ENCODE measurements around the gene RHBDL3. TPM values are rescaled to one million over a fixed set of nuclear protein-coding genes. Genes with fewer than 3 reads are reported as not detected.
A peak's percentile ranks its signal among the peaks of the same experiment; 100 is the strongest.

Gene RHBDL3
- total and polyA plus RNA-seq, 2 experiments from 2014 or later: 0.28 to 0.70 TPM

DNA sequence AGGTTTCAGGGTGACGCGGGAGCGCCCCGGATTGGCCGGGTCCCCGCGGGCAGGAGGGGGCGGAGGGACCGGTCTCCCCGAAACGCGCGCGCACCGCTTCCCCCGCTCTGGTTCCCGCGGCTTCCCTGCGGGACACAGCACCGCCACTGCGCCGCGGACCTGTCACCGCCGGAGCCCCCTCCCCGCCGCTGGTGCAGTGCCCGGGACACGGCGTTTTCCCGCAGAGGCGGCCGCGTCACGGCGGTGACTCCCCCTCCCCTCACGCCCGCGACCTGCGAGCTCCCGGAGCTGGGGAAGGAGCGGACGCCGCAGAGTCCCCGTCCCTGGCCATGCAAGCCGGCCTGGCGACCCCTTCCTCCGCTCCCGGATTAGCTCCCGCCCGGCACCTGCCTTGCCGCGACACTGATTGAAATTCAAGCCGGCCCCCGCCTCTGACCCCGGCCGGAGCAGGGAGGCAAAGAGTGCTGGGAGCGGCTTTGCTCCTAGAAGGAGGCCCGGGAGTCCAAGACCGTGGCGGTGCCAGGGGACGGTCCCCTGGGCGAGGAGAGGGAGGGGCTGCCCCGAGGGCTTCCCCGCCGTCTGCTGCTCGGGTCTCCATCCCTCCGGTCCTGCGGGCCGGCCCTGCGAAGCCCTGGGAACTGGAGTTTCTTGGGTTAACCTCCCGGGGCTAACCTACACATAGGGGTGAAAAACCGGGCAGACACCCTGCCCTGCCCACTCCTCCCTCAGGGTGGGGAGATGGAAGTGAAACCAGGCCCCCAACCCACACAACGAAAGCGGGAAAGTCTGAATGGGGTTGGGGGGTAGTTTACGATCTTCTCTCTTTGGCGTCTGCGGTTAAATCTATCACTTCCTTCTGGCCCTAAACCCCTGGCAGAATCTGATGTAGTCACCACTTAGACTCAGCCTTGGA lies 1.0 kb downstream of the RHBDL3 start:
- Histone ChIP-seq H3K9me2 (replicated peaks; ENCODE audit: insufficient read depth) (no peaks in the 10 kb centered on the region), H3K4me1 (ENCODE audit: insufficient read depth) (peaks cover 8% of the 10 kb centered on the region), H3K4me3 (peak overlapping the region; percentile 52), H3K27me3 (peaks cover 88% of the 10 kb centered on the region), H2AFZ (peak overlapping the region; percentile 35), H3K36me3 (replicated peaks; ENCODE audit: insufficient read depth, low read depth) (no peaks in the 10 kb centered on the region), H3K79me2 (no peaks in the 10 kb centered on the region), H3K27ac (no peak overlapping the region), H4K20me1 (ENCODE audit: insufficient read depth, poor library complexity, severe bottlenecking) (no peaks in the 10 kb centered on the region), H3K9me3 (ENCODE audit: low read depth) (no peaks in the 10 kb centered on the region), H3K4me2 (peak overlapping the region; percentile 98)
- DNase-seq (ENCODE audit: low spot score): no peak
- TF ChIP-seq EZH2phosphoT487 (IDR thresholded peaks at IDR 0.05; ENCODE audit: low read depth, severe bottlenecking, unreplicated experiment) (no peak), EZH2 (IDR thresholded peaks at IDR 0.05; ENCODE audit: borderline replicate concordance) (peak; percentile 96)
- TF ChIP-seq, protein P1, sequence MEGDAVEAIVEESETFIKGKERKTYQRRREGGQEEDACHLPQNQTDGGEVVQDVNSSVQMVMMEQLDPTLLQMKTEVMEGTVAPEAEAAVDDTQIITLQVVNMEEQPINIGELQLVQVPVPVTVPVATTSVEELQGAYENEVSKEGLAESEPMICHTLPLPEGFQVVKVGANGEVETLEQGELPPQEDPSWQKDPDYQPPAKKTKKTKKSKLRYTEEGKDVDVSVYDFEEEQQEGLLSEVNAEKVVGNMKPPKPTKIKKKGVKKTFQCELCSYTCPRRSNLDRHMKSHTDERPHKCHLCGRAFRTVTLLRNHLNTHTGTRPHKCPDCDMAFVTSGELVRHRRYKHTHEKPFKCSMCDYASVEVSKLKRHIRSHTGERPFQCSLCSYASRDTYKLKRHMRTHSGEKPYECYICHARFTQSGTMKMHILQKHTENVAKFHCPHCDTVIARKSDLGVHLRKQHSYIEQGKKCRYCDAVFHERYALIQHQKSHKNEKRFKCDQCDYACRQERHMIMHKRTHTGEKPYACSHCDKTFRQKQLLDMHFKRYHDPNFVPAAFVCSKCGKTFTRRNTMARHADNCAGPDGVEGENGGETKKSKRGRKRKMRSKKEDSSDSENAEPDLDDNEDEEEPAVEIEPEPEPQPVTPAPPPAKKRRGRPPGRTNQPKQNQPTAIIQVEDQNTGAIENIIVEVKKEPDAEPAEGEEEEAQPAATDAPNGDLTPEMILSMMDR (IDR thresholded peaks at IDR 0.05; ENCODE audit: poor library complexity): no peak
- WGBS (ENCODE audit: low lambda C conversion rate, missing lambda C conversion rate): 2% methylated on average over 64 of the region's 78 CpGs

DNA sequence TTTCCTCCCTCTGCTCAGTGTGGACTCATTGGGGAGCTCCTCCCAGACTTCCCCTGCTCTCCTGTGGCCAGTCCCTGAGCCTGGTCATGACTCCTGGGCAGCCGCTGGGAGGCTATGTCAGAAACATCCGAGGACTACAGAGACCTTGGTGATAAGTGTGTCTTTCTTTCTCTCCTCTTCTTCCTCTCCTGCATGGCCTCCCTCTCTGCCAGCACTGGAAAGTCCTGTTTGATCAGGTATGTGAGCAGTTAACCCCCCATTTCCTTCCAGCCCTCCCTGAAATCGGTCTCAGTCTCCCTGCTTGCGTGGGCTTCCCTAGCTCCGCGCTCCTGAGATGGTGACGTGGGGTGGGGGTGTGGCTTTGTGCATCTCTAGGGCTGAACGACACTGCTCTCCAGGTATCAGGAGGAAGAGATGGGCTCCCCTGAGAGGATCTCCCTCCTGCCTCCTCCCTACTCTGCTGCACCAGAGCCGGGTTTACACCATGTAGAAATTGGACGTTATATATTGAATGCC lies 2.1 kb downstream of the RHBDL3 start:
- Histone ChIP-seq H3K4me2 (peak overlapping the region; percentile 98), H3K79me2 (no peaks in the 10 kb centered on the region), H3K36me3 (replicated peaks; ENCODE audit: insufficient read depth, low read depth) (no peaks in the 10 kb centered on the region), H3K27ac (no peak overlapping the region), H3K27me3 (peaks cover 83% of the 10 kb centered on the region), H3K4me1 (ENCODE audit: insufficient read depth) (peaks cover 8% of the 10 kb centered on the region), H3K4me3 (no peak overlapping the region), H2AFZ (no peak overlapping the region), H3K9me3 (ENCODE audit: low read depth) (no peaks in the 10 kb centered on the region), H4K20me1 (ENCODE audit: insufficient read depth, poor library complexity, severe bottlenecking) (no peaks in the 10 kb centered on the region), H3K9me2 (replicated peaks; ENCODE audit: insufficient read depth) (no peaks in the 10 kb centered on the region)
- 10% methylated on average over 10 of the region's 10 CpGs for WGBS (ENCODE audit: low lambda C conversion rate, missing lambda C conversion rate)
- no peak for DNase-seq (ENCODE audit: low spot score)
- TF ChIP-seq, protein P1 (IDR thresholded peaks at IDR 0.05; ENCODE audit: poor library complexity): no peak
- TF ChIP-seq EZH2phosphoT487 (IDR thresholded peaks at IDR 0.05; ENCODE audit: low read depth, severe bottlenecking, unreplicated experiment) (no peak), EZH2 (IDR thresholded peaks at IDR 0.05; ENCODE audit: borderline replicate concordance) (no peak)

DNA sequence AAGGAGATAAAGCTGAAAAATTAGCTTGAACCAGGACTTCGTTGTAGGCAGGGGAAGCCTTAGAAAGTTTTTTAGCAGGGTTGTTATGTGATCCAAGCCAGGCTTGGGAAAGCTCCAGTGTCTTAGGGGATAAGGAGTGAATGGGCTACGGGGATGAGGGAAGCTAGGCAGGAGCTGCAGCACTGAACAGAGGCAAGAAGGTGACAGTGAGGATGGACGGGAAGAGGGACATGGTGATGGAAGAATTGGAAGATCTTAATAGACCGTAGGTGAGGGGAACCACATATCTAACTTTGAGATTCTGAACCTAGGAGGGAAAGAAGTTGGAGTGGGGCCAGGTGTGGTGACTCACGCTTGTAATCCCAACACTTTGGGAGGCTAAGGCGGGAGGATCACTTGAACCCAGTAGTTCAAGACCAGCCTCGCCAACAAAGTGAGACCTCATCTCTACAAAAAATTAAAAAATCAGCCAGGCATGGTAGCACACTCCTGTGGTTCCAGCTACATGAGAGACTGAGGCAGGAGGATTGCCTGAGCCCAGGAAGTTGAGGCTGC lies 3.2 kb downstream of the RHBDL3 start:
- H2AFZ ChIP-seq: no peak overlapping the region
- peaks cover 78% of the 10 kb centered on the region for H3K27me3 ChIP-seq
- no peaks in the 10 kb centered on the region for H4K20me1 ChIP-seq (ENCODE audit: insufficient read depth, poor library complexity, severe bottlenecking)
- no peak overlapping the region for H3K4me2 ChIP-seq
- H3K36me3 ChIP-seq (replicated peaks; ENCODE audit: insufficient read depth, low read depth): no peaks in the 10 kb centered on the region
- no peaks in the 10 kb centered on the region for H3K79me2 ChIP-seq
- 82% methylated on average over 7 of the region's 7 CpGs for whole genome bisulfite sequencing (ENCODE audit: low lambda C conversion rate, missing lambda C conversion rate)
- DNase-seq (ENCODE audit: low spot score): no peak
- no peak overlapping the region for H3K27ac ChIP-seq
- H3K9me3 ChIP-seq (ENCODE audit: low read depth): no peaks in the 10 kb centered on the region
- no peak overlapping the region for H3K4me3 ChIP-seq
- TF ChIP-seq EZH2phosphoT487 (IDR thresholded peaks at IDR 0.05; ENCODE audit: low read depth, severe bottlenecking, unreplicated experiment): no peak
- TF ChIP-seq, protein P1 (IDR thresholded peaks at IDR 0.05; ENCODE audit: poor library complexity): no peak
- no peak for TF ChIP-seq EZH2 (IDR thresholded peaks at IDR 0.05; ENCODE audit: borderline replicate concordance)
- H3K4me1 ChIP-seq (ENCODE audit: insufficient read depth): peaks cover 8% of the 10 kb centered on the region
- no peaks in the 10 kb centered on the region for H3K9me2 ChIP-seq (replicated peaks; ENCODE audit: insufficient read depth)

All from hepatocyte (in vitro differentiated cells).